Smooth muscle cell (in vitro differentiated cells): ENCODE results near the gene CPT1B. TPM values are rescaled to one million over a fixed set of nuclear protein-coding genes. Genes with fewer than 3 reads are reported as not detected.

Source experiments
- DNase-seq: peaks from one replicate; lab custom pipeline; 2025; ENCODE audit not compliant: unreplicated experiment; lab: John Stamatoyannopoulos, UW
- H2AFZ ChIP-seq: fragments of 200-600 bp; sonication (generic); 2 replicates; pipeline ENCODE4 v1.6.0; 2016; ENCODE audit warnings: antibody characterized with exemption, low read depth, mild to moderate bottlenecking
- H3F3A ChIP-seq: fragments of 200-600 bp; sonication (generic); 2 replicates; pipeline ENCODE4 v1.6.0; 2017; ENCODE audit warnings: antibody characterized with exemption, low read depth
- H3K27ac ChIP-seq: fragments of 200-600 bp; sonication (generic); 2 replicates; pipeline ENCODE4 v1.5.1; 2016; ENCODE audit warnings: low read depth, mild to moderate bottlenecking
- H3K27me3 ChIP-seq: fragments of 200-600 bp; sonication (generic); 2 replicates; pipeline ENCODE4 v1.6.1; 2016; ENCODE audit warnings: low read depth, mild to moderate bottlenecking
- H3K36me3 ChIP-seq: fragments of 200-600 bp; sonication (generic); 2 replicates; pipeline ENCODE4 v1.5.1; 2016; ENCODE audit warnings: low read depth
- H3K4me1 ChIP-seq: fragments of 200-600 bp; sonication (generic); 2 replicates; pipeline ENCODE4 v1.5.1; 2016; ENCODE audit warnings: low read depth
- H3K4me2 ChIP-seq: fragments of 200-600 bp; sonication (generic); 2 replicates; pipeline ENCODE4 v1.6.0; 2016; ENCODE audit warnings: mild to moderate bottlenecking
- H3K4me3 ChIP-seq: fragments of 200-600 bp; sonication (generic); 2 replicates; pipeline ENCODE4 v1.5.1; 2016; ENCODE audit warnings: mild to moderate bottlenecking
- H3K79me2 ChIP-seq: fragments of 200-600 bp; sonication (generic); 2 replicates; pipeline ENCODE4 v1.6.0; 2016; ENCODE audit warnings: low read depth, mild to moderate bottlenecking
- H3K9ac ChIP-seq: fragments of 200-600 bp; sonication (generic); 2 replicates; pipeline ENCODE4 v1.6.0; 2016; ENCODE audit warnings: low read depth
- H3K9me3 ChIP-seq: fragments of 200-600 bp; sonication (generic); replicated peaks from 2 replicates; pipeline ENCODE4 v1.5.1; 2016; ENCODE audit warnings: low read depth
- H4K20me1 ChIP-seq: fragments of 200-600 bp; sonication (generic); 2 replicates; pipeline ENCODE4 v1.6.0; 2016; ENCODE audit warnings: low read depth
- CTCF ChIP-seq: fragments of 200-600 bp; sonication (generic); IDR thresholded peaks from 2 replicates; pipeline ENCODE4 v1.5.1; 2017; ENCODE audit warnings: borderline replicate concordance, mild to moderate bottlenecking, antibody characterized with exemption; ENCODE audit not compliant: insufficient read depth, poor library complexity, severe bottlenecking
- WGBS: methylation state at CpG from one replicate; pipeline ENCODE4 v1.1.7; 2016; ENCODE audit warnings: low lambda C conversion rate; 5-methylcytosine and 5-hydroxymethylcytosine counted together
- polyA plus RNA-seq: library from polyadenylated mRNA; unstranded; fragments of >200 nt; fragmentation: Nextera tagmentation; extraction: Ambion mirVana; gene quantifications from 2 replicates; pipeline ENCODE4 v1.2.1, GENCODE V29; 2016
- total RNA-seq: library from RNA; depleted of rRNA; stranded (reverse); fragments of >200 nt; gene quantifications from 2 replicates; pipeline ENCODE4 v1.2.3, GENCODE V29; 2014

The CPT1B gene
- total and polyA plus RNA-seq, 2 experiments from 2014 or later: 19.3 to 20.7 TPM

- no peaks in the 10 kb centered on the region for H3K79me2 ChIP-seq
- H3K4me2 ChIP-seq: no peak overlapping the region
- H4K20me1 ChIP-seq: no peaks in the 10 kb centered on the region
- WGBS: 84% methylated on average over 6 of the region's 6 CpGs
- H3K36me3 ChIP-seq: no peaks in the 10 kb centered on the region
- H3K27ac ChIP-seq: no peak overlapping the region
- H3K9me3 ChIP-seq: no peaks in the 10 kb centered on the region
- TF ChIP-seq CTCF: no peak
- H3K9ac ChIP-seq: no peak overlapping the region
- no peak for DNase-seq
- H3K4me1 ChIP-seq: no peaks in the 10 kb centered on the region
- peaks cover 9% of the 10 kb centered on the region for H3K27me3 ChIP-seq
- H3F3A ChIP-seq: no peaks in the 10 kb centered on the region
- no peak overlapping the region for H2AFZ ChIP-seq
- no peak overlapping the region for H3K4me3 ChIP-seq
These were observed 33.9 kb upstream of the CPT1B start for GRCh38 chr22:50612168-50612527.

GRCh38 chr22:50611341-50612060 lies 33.3 kb upstream of the CPT1B start:
- Histone ChIP-seq H3K4me1 (no peaks in the 10 kb centered on the region), H4K20me1 (no peaks in the 10 kb centered on the region), H3F3A (no peaks in the 10 kb centered on the region), H3K79me2 (no peaks in the 10 kb centered on the region), H3K27me3 (peaks cover 13% of the 10 kb centered on the region), H3K4me3 (no peak overlapping the region), H3K9me3 (no peaks in the 10 kb centered on the region), H2AFZ (no peak overlapping the region), H3K9ac (no peak overlapping the region), H3K27ac (no peak overlapping the region), H3K36me3 (no peaks in the 10 kb centered on the region), H3K4me2 (no peak overlapping the region)
- 94% methylated on average over 26 of the region's 26 CpGs for WGBS
- DNase-seq: no peak
- TF ChIP-seq CTCF: no peak

- no peak for DNase-seq
- no peak overlapping the region for H2AFZ ChIP-seq
- H3K4me1 ChIP-seq: no peaks in the 10 kb centered on the region
- no peak overlapping the region for H3K4me3 ChIP-seq
- no peak overlapping the region for H3K27ac ChIP-seq
- H3K79me2 ChIP-seq: no peaks in the 10 kb centered on the region
- no peaks in the 10 kb centered on the region for H3K36me3 ChIP-seq
- H3K27me3 ChIP-seq: peaks cover 20% of the 10 kb centered on the region
- no peaks in the 10 kb centered on the region for H3F3A ChIP-seq
- no peaks in the 10 kb centered on the region for H4K20me1 ChIP-seq
- no peak overlapping the region for H3K4me2 ChIP-seq
- 92% methylated on average over 10 of the region's 17 CpGs for WGBS
- TF ChIP-seq CTCF: no peak
- no peak overlapping the region for H3K9ac ChIP-seq
- no peaks in the 10 kb centered on the region for H3K9me3 ChIP-seq
These were observed 32.4 kb upstream of the CPT1B start for GRCh38 chr22:50610581-50610980.

- no peaks in the 10 kb centered on the region for H3K36me3 ChIP-seq
- no peak for DNase-seq
- no peak overlapping the region for H2AFZ ChIP-seq
- no peaks in the 10 kb centered on the region for H3K4me1 ChIP-seq
- H3K4me3 ChIP-seq: no peak overlapping the region
- H3K79me2 ChIP-seq: no peaks in the 10 kb centered on the region
- H3K9me3 ChIP-seq: no peaks in the 10 kb centered on the region
- peaks cover 24% of the 10 kb centered on the region for H3K27me3 ChIP-seq
- 89% methylated on average over 11 of the region's 11 CpGs for WGBS
- H3K4me2 ChIP-seq: no peak overlapping the region
- H3F3A ChIP-seq: no peaks in the 10 kb centered on the region
- no peaks in the 10 kb centered on the region for H4K20me1 ChIP-seq
- no peak overlapping the region for H3K9ac ChIP-seq
- no peak overlapping the region for H3K27ac ChIP-seq
- TF ChIP-seq CTCF: no peak
These were observed 31.8 kb upstream of the CPT1B start for GRCh38 chr22:50610041-50610451.
